Measurements from ENCODE around the gene ZNF205.

The ZNF205 gene

DNA sequence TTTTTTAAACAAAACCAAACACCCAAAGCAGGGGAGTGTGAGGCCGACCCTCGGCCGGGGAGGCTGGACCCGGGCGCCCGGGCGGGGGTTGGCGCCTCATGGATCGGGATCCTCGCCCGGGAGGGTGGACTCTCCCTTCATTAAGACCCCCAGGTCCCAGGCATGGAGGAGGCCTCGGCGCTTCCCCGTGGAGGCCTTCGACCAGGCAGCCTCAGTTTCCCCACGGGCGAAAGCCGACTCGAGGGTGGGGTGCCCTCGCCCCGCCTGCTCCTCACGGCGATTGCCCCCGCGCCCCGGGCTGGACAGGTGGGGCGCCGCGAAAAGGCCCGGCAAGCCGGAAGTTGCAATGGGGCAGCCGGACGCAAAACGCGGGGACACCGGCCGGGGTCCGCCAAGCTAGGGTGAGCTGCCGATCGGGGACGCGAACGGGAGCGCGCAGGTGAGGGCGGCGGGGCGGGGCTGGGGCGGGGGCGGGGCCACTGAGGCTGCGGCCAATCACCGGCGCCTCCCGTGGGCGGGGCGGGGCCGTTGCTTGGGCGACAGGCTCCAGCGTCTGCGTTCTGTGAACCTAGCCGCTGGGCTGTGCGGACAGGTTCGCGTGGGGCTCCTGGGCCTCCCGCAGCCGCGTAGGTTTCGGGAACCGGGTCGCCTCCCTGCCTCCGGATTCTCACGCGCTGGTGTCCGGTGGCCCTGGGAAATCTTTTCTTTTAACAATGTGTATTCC, 6.0 kb upstream of the ZNF205 start:
- DNase-seq = peak; percentile 90 to 93

GRCh38 chr16:3112881-3113574, 642 bp downstream of the ZNF205 start:
- peak in 1 of 2 experiments; percentile 20 for DNase-seq

GRCh38 chr16:3113765-3114479, 1.5 kb downstream of the ZNF205 start:
- peak in 1 of 2 experiments; percentile 54 for DNase-seq

GRCh38 chr16:3115003-3115402, 2.6 kb downstream of the ZNF205 start:
- DNase-seq = no peak

- no peak for DNase-seq
These were observed 3.2 kb downstream of the ZNF205 start for GRCh38 chr16:3115561-3115960.

- no peak for DNase-seq
These were observed 5.9 kb downstream of the ZNF205 start for GRCh38 chr16:3118204-3118790.

DNA sequence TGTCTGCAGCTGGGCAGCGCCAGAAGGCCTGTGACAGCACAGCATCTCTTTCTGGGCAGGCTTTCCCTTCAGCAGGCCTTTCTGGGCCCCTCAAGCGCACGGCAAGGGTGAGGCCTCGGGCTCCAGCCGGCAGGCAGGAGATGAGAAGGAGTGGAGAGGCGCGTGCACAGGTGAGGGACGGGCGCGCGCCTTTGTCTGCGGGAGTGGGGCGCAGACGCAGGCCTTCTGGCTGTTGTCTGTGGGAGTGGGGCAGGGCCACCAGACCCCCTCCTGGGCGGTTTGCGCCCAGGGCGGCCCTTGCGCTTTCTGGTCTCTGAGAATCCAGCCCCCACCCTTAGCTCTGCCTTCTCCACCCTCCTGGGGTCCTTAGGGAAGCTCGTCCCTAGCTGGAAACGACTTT, 6.5 kb downstream of the ZNF205 start:
- DNase-seq = no peak

- no peak for DNase-seq
These were observed 6.9 kb downstream of the ZNF205 start for GRCh38 chr16:3119286-3119685.

DNA sequence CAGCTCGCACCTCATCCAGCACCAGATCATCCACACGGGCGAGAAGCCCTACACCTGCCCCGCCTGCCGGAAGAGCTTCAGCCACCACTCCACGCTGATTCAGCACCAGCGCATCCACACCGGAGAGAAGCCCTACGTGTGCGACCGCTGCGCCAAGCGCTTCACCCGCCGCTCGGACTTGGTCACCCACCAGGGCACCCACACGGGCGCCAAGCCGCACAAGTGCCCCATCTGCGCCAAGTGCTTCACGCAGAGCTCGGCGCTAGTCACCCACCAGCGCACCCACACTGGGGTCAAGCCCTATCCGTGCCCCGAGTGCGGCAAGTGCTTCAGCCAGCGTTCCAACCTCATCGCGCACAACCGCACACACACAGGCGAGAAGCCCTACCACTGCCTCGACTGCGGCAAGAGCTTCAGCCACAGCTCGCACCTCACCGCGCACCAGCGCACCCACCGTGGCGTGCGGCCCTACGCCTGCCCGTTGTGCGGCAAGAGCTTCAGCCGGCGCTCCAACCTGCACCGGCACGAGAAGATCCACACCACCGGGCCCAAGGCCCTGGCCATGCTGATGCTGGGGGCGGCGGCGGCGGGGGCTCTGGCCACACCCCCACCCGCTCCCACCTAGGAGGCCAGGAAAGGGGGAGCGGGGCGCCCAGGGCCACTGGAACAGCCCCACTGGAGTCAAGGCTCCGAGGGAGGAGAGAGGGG, 7.5 kb downstream of the ZNF205 start:
- no peak for DNase-seq

DNA sequence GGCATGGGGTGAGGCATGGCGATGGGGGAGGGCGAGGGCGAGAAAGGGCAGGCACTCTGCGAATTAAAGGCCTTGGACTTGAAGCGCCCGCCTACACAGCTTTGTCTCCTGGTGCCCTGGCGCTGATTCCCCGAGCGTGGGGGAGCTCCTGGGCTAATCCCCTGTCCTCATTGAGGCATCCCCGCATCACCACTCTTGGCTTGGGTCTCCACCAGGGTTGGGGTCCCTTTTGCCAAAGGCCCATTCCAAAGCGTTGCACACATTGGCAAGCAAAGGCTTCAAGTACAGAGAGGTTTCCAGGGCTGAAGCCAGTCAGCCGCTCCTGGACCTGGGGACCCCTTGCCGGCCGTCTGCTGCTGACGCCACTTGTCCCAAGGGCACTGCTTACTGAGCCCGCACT, 8.0 kb downstream of the ZNF205 start:
- no peak for DNase-seq

DNA sequence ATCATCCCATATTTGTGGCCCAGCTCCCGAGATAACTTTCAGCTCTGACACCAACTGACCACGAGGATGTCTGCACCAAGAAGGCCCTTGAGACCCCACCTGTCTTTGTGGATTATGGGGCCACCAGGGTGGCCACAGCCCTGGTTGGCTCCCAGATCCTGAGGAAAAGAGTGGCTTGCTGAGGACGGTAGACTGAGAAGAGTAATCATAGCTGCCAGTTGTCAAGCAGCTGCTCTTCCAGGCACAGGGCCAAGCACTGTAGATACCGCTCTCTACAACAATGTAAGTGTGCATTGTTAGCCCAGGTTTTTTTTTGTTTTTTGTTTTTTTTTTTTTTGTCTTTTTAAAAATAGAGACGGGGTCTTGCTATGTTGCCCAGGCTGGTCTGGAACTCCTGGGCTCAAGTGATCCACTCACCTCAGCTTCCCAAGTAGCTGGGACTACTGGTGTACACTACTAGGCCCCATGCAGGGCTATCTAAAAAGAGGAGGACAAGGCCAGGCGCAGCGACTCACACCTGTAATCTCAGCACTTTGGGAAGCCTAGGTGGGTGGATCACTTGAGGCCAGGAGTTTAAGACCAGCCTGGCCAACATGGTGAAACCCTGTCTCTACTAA, 9.6 kb downstream of the ZNF205 start:
- peak in 1 of 2 experiments; percentile 51 for DNase-seq

DNA sequence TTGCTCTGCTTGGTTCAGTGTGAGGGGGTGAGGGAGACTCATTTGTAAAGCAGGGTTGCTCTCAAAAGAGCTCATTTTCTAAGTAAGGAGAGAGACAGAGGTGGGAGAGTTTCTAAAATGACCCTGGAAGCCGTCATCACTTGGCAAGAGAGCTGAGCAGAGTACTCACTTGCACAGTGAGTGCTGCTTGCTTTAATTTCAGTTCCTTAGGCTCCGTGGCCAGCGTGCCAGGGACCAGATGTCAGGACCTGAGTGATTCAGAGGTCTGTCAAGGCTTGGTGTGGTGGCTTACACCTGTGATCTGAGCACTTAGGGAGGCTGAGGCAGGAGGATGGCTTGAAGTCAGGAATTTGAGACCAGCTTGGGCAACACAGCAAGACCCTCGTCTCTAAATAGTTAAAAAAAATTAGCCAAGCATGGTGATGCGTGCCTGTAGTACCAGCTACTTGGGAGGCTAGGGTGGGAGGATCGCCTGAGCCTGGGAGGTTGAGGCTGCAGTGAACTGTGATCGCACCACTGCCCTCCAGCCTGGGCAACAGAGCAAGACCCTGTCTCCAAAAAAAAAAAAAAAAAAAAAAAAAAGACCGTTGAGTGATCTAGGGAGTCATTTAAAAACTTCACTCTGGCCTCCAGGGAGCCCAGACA, 10.7 kb downstream of the ZNF205 start:
- no peak for DNase-seq

GRCh38 chr16:3123986-3124886, 11.8 kb downstream of the ZNF205 start:
- peak; percentile 92 to 94 for DNase-seq

DNA sequence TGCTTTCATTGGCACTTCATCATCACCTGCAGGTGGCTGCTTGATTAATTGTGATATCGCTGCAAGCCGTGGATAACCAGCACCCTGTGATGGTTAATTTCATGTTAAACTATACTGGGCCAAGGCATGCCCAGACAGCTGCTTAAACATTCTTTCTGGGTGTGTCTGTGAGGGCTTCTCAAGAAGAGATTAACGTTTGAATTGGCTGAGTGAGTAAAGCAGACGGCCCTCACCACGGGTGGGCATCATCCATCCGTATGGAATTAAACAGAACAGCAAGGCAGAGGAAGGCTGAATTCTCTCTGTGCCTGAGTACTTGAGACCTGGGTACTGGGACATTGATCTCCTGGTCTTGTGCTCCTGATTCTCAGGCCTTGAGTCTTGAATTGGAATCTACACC, 15.4 kb downstream of the ZNF205 start:
- peak in 1 of 2 experiments; percentile 78 for DNase-seq

- DNase-seq = peak; percentile 84 to 86
These were observed 17.0 kb downstream of the ZNF205 start for GRCh38 chr16:3129137-3130131.

GRCh38 chr16:3131755-3132377, 19.5 kb downstream of the ZNF205 start:
- peak in 1 of 2 experiments; percentile 27 for DNase-seq

DNA sequence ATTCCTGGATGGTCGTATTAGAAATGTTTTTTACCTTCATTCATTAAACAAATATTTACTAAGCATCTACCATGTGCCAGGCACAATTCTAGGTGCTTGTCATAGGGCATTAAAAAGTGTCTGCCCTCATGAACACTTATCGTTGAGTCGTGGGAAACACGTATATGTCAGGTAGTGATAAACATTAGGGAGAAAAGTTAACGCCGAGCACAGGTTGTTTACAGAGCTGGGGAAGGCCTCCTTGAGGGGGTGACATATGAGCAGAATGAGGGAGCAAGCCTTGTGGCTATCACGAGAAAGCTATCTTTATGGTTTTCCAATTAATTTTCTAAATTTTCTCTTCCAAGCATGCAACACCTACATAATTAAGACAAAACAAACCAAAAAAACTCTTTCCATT, 21.5 kb downstream of the ZNF205 start:
- DNase-seq = no peak

GRCh38 chr16:3134338-3135125, 22.1 kb downstream of the ZNF205 start, which contains the start of gene ZNF213:
ZNF213 (plus strand) TSS chr16:3135029; CDS start chr16:3137281, 2,252 bp downstream.
- DNase-seq = peak; percentile 97 to 98
